HepG2 (cell line): ENCODE measurements around the gene ARL5B. TPM values are rescaled to one million over a fixed set of nuclear protein-coding genes. Genes with fewer than 3 reads are reported as not detected.

Experiments
- BCL6 ChIP-seq: IDR thresholded peaks from 2 replicates; pipeline ENCODE4 v1.6.1; 2016; ENCODE audit warnings: missing genetic modification reagents, missing compliant biosample characterization
- CBX1 ChIP-seq: IDR thresholded peaks from one replicate; pipeline ENCODE4 v1.6.1; 2016; ENCODE audit warnings: antibody characterized with exemption, low read depth
- FOSL1 ChIP-seq: sonication (generic); formaldehyde crosslinking; IDR thresholded peaks from 2 replicates; pipeline ENCODE4 v1.9.0; 2021; ENCODE audit warnings: missing genetic modification reagents, borderline replicate concordance
- GTF2F1 ChIP-seq: fragments of 150-350 bp; IDR thresholded peaks from 2 replicates; pipeline ENCODE4 v1.6.1; 2014; ENCODE audit warnings: low read length
- HNF4G ChIP-seq, 2 experiments: sonication (generic) in 1 of 2; formaldehyde crosslinking in 1 of 2; IDR thresholded peaks; 2 replicates each; pipeline versions ENCODE4 v1.4.0 to v1.6.1; 2011 to 2020; ENCODE audit warnings: borderline replicate concordance in 2 of 2, low read depth in 2 of 2, mild to moderate bottlenecking in 2 of 2, low read length in 1 of 2, missing genetic modification reagents in 1 of 2, moderate library complexity in 1 of 2
- IRF1 ChIP-seq: sonication (generic); formaldehyde crosslinking; IDR thresholded peaks from 2 replicates; pipeline ENCODE4 v1.4.0; 2020; ENCODE audit warnings: low read depth, mild to moderate bottlenecking, missing genetic modification reagents
- KAT8 ChIP-seq: IDR thresholded peaks from 2 replicates; pipeline ENCODE4 v1.6.1; 2016; ENCODE audit warnings: missing genetic modification reagents, missing compliant biosample characterization
- KDM3A ChIP-seq: IDR thresholded peaks from 2 replicates; pipeline ENCODE4 v1.6.1; 2018; ENCODE audit warnings: low read depth, missing compliant biosample characterization
- MED8 ChIP-seq: sonication (generic); formaldehyde crosslinking; IDR thresholded peaks from 2 replicates; pipeline ENCODE4 v1.8.1; 2023; ENCODE audit warnings: mild to moderate bottlenecking, missing genetic modification reagents; ENCODE audit not compliant: insufficient replicate concordance
- MTERF4 ChIP-seq: sonication (generic); formaldehyde crosslinking; IDR thresholded peaks from 2 replicates; pipeline ENCODE4 v1.8.0; 2023; ENCODE audit warnings: mild to moderate bottlenecking, missing genetic modification reagents
- MYPOP ChIP-seq: sonication (generic); formaldehyde crosslinking; IDR thresholded peaks from 2 replicates; pipeline ENCODE4 v1.8.1; 2023; ENCODE audit warnings: mild to moderate bottlenecking, moderate library complexity, missing genetic modification reagents
- MZF1 ChIP-seq: sonication (generic); formaldehyde crosslinking; IDR thresholded peaks from 2 replicates; pipeline ENCODE4 v1.8.1; 2023; ENCODE audit warnings: mild to moderate bottlenecking, missing genetic modification reagents, borderline replicate concordance
- ONECUT2 ChIP-seq: sonication (generic); formaldehyde crosslinking; IDR thresholded peaks from 2 replicates; pipeline ENCODE4 v1.4.0; 2020; ENCODE audit warnings: missing genetic modification reagents
- PHB2 ChIP-seq: fragments of 450-650 bp; IDR thresholded peaks from 2 replicates; pipeline ENCODE4 v1.6.1; 2018; ENCODE audit not compliant: partially characterized antibody
- PHF20 ChIP-seq: sonication (generic); formaldehyde crosslinking; IDR thresholded peaks from 2 replicates; pipeline ENCODE4 v1.5.0; 2020; ENCODE audit warnings: mild to moderate bottlenecking, missing genetic modification reagents
- SCMH1 ChIP-seq: sonication (generic); formaldehyde crosslinking; IDR thresholded peaks from 2 replicates; pipeline ENCODE4 v1.9.0; 2021; ENCODE audit warnings: missing genetic modification reagents, mild to moderate bottlenecking, borderline replicate concordance
- TRIM22 ChIP-seq: fragments of 450-650 bp; IDR thresholded peaks from 2 replicates; pipeline ENCODE4 v1.6.1; 2017
- XRCC5 ChIP-seq: fragments of 200-400 bp; formaldehyde crosslinking; optimal IDR thresholded peaks from 2 replicates; pipeline ENCODE3; 2017; ENCODE audit warnings: mild to moderate bottlenecking, low read length
- ZFP41 ChIP-seq: sonication (generic); formaldehyde crosslinking; IDR thresholded peaks from 2 replicates; pipeline ENCODE4 v1.4.0; 2020; ENCODE audit warnings: mild to moderate bottlenecking, missing genetic modification reagents, borderline replicate concordance
- ZNF343 ChIP-seq: sonication (generic); formaldehyde crosslinking; IDR thresholded peaks from 2 replicates; pipeline ENCODE4 v1.4.0; 2020; ENCODE audit warnings: mild to moderate bottlenecking, missing genetic modification reagents
- ZNF670 ChIP-seq: sonication (generic); formaldehyde crosslinking; IDR thresholded peaks from 2 replicates; pipeline ENCODE4 v1.8.0; 2022; ENCODE audit warnings: mild to moderate bottlenecking, missing genetic modification reagents, borderline replicate concordance
- ZNF800 ChIP-seq: sonication (generic); formaldehyde crosslinking; IDR thresholded peaks from 2 replicates; pipeline ENCODE4 v1.4.0; 2020; ENCODE audit warnings: missing genetic modification reagents
- ZSCAN5A ChIP-seq: sonication (generic); formaldehyde crosslinking; IDR thresholded peaks from 2 replicates; pipeline ENCODE4 v1.8.0; 2022; ENCODE audit warnings: mild to moderate bottlenecking, missing genetic modification reagents, borderline replicate concordance
- polyA plus RNA-seq, 8 experiments: library from polyadenylated mRNA; depleted of rRNA in 3 of 8; stranded (reverse) in 7 of 8; unstranded in 1 of 8; fragments of >200 nt; fragmentation: Illumina TruSeq in 4 of 8; extraction: Trizol in 4 of 8; gene quantifications; 2 replicates each; pipeline versions ENCODE4 v1.2.1 to v1.2.3, GENCODE V29; 2011 to 2016; ENCODE audit warnings: low read depth in 4 of 8, missing spikeins in 1 of 8, mixed read lengths in 1 of 8; ENCODE audit not compliant: insufficient read depth in 1 of 8
- total RNA-seq, 5 experiments: library from RNA; depleted of rRNA; stranded (reverse); fragments of >200 nt; fragmentation: Illumina TruSeq; extraction: Trizol; gene quantifications; 2 replicates each; pipeline ENCODE4 v1.2.3, GENCODE V29; 2016; ENCODE audit warnings: low read depth in 1 of 5

ARL5B gene
- total and polyA plus RNA-seq, 2 of the 13 experiments (the other 11 are each of a cell fraction or from before 2014, with no cell fraction given) = 26.6 to 32.7 TPM

GRCh38 chr10:18610517-18610916, 48.7 kb upstream of the ARL5B start (continued):
- TF ChIP-seq ZNF670 (CRISPR knock-in tag) (0 out of 2 replicates have a peak, but pooled peaks have one; percentile 23), FOSL1 (CRISPR knock-in tag) (peak; percentile 99), MTERF4 (CRISPR knock-in tag) (no peak), IRF1 (CRISPR knock-in tag) (no peak), ZFP41 (CRISPR knock-in tag) (no peak), ZSCAN5A (CRISPR knock-in tag) (no peak), KDM3A (CRISPR knock-in tag) (no peak; the same call in 1 of the 2 replicates), HNF4G (IDR thresholded peaks at IDR 0.05; ENCODE audit: borderline replicate concordance, low read depth, low read length) (no peak; the same call in 1 of the 2 replicates), HNF4G (CRISPR knock-in tag; IDR thresholded peaks at IDR 0.05; ENCODE audit: borderline replicate concordance, low read depth) (no peak), CBX1 (no peak), TRIM22 (no peak), ZNF800 (CRISPR knock-in tag) (no peak), PHF20 (CRISPR knock-in tag) (no peak), KAT8 (CRISPR knock-in tag) (peak; percentile 64), MED8 (CRISPR knock-in tag) (peak; percentile 38), ZNF343 (CRISPR knock-in tag) (no peak), BCL6 (peak; percentile 81), GTF2F1 (no peak), MZF1 (no peak), MYPOP (peak; percentile 45; the same call in 1 of the 2 replicates), SCMH1 (CRISPR knock-in tag) (no peak), ONECUT2 (CRISPR knock-in tag) (no peak), PHB2 (no peak), XRCC5 (peak; percentile 44)
